ENCODE results near the gene KDSR. TPM values are rescaled to one million over a fixed set of nuclear protein-coding genes. Genes with fewer than 3 reads are reported as not detected.

KDSR gene
- total RNA-seq (26.5 and 33.6 TPM in 2 replicates), polyA plus RNA-seq (50.7 and 55.1 TPM in 2 replicates)

- H3K4me2 ChIP-seq, result peak within 1 kb of the TSS; percentile 92
- peak within 1 kb of the TSS; percentile 85 for H2AFZ ChIP-seq
- WGBS (ENCODE audit: low lambda C conversion rate, missing lambda C conversion rate), result 1% methylated on average over 54 of the region's 90 CpGs
- H3K79me2 ChIP-seq, result peaks cover 39% of the 10 kb centered on the region
- no peaks in the 10 kb centered on the region for H3K27me3 ChIP-seq
- peaks cover 10% of the 10 kb centered on the region for H4K20me1 ChIP-seq (ENCODE audit: insufficient read depth, poor library complexity, severe bottlenecking)
- peaks cover 7% of the 10 kb centered on the region for H3K4me1 ChIP-seq (ENCODE audit: insufficient read depth)
- no peaks in the 10 kb centered on the region for H3K9me3 ChIP-seq (ENCODE audit: low read depth)
- peak; percentile 99 for DNase-seq (ENCODE audit: low spot score)
- peak within 1 kb of the TSS; percentile 86 for H3K4me3 ChIP-seq
- H3K36me3 ChIP-seq (replicated peaks; ENCODE audit: insufficient read depth, low read depth), result no peaks in the 10 kb centered on the region
- no peaks in the 10 kb centered on the region for H3K9me2 ChIP-seq (replicated peaks; ENCODE audit: insufficient read depth)
- TF ChIP-seq CTCF (IDR thresholded peaks at IDR 0.05; ENCODE audit: poor library complexity) (no peak), EZH2 (IDR thresholded peaks at IDR 0.05; ENCODE audit: borderline replicate concordance) (no peak), EZH2phosphoT487 (IDR thresholded peaks at IDR 0.05; ENCODE audit: low read depth, severe bottlenecking, unreplicated experiment) (no peak)
- peak within 1 kb of the TSS; percentile 99 for H3K27ac ChIP-seq
Measured at GRCh38 chr18:63367053-63367953, at the start of gene KDSR. Gene KDSR, minus strand, starts transcription at chr18:63367206. Its CDS starts 88 bp downstream, at chr18:63367118.

- DNase-seq (ENCODE audit: low spot score), result no peak
- Histone ChIP-seq H3K27ac (no peak overlapping the region), H3K36me3 (replicated peaks; ENCODE audit: insufficient read depth, low read depth) (no peaks in the 10 kb centered on the region), H3K4me1 (ENCODE audit: insufficient read depth) (peaks cover 6% of the 10 kb centered on the region), H3K9me3 (ENCODE audit: low read depth) (no peaks in the 10 kb centered on the region), H3K79me2 (peaks cover 72% of the 10 kb centered on the region), H3K4me2 (no peak overlapping the region), H4K20me1 (ENCODE audit: insufficient read depth, poor library complexity, severe bottlenecking) (no peaks in the 10 kb centered on the region), H2AFZ (no peak overlapping the region), H3K4me3 (no peak overlapping the region), H3K27me3 (no peaks in the 10 kb centered on the region), H3K9me2 (replicated peaks; ENCODE audit: insufficient read depth) (no peaks in the 10 kb centered on the region)
- 85% methylated on average over 4 of the region's 4 CpGs for WGBS (ENCODE audit: low lambda C conversion rate, missing lambda C conversion rate)
- no peak for TF ChIP-seq EZH2 (IDR thresholded peaks at IDR 0.05; ENCODE audit: borderline replicate concordance)
- TF ChIP-seq CTCF (IDR thresholded peaks at IDR 0.05; ENCODE audit: poor library complexity), result no peak
- no peak for TF ChIP-seq EZH2phosphoT487 (IDR thresholded peaks at IDR 0.05; ENCODE audit: low read depth, severe bottlenecking, unreplicated experiment)
Measured at GRCh38 chr18:63412953-63413352, 45.9 kb upstream of the KDSR start.

- no peaks in the 10 kb centered on the region for H4K20me1 ChIP-seq (ENCODE audit: insufficient read depth, poor library complexity, severe bottlenecking)
- no peaks in the 10 kb centered on the region for H3K9me2 ChIP-seq (replicated peaks; ENCODE audit: insufficient read depth)
- DNase-seq (ENCODE audit: low spot score), result peak; percentile 57
- H3K4me1 ChIP-seq (ENCODE audit: insufficient read depth), result peaks cover 6% of the 10 kb centered on the region
- no peak overlapping the region for H2AFZ ChIP-seq
- TF ChIP-seq EZH2phosphoT487 (IDR thresholded peaks at IDR 0.05; ENCODE audit: low read depth, severe bottlenecking, unreplicated experiment) (no peak), EZH2 (IDR thresholded peaks at IDR 0.05; ENCODE audit: borderline replicate concordance) (no peak), CTCF (IDR thresholded peaks at IDR 0.05; ENCODE audit: poor library complexity) (no peak)
- peaks cover 69% of the 10 kb centered on the region for H3K79me2 ChIP-seq
- H3K27ac ChIP-seq, result peak overlapping the region; percentile 74
- no peaks in the 10 kb centered on the region for H3K36me3 ChIP-seq (replicated peaks; ENCODE audit: insufficient read depth, low read depth)
- H3K27me3 ChIP-seq, result no peaks in the 10 kb centered on the region
- 68% methylated on average over 4 of the region's 4 CpGs for WGBS (ENCODE audit: low lambda C conversion rate, missing lambda C conversion rate)
- H3K4me2 ChIP-seq, result no peak overlapping the region
- H3K9me3 ChIP-seq (ENCODE audit: low read depth), result no peaks in the 10 kb centered on the region
- no peak overlapping the region for H3K4me3 ChIP-seq
Measured at GRCh38 chr18:63410792-63411191, 43.8 kb upstream of the KDSR start.
